NCI-H526 treated with DMSO at 0.1 percent for 48 hours (cell line): ENCODE data around the gene UHRF2.
"Not testable (repeated sequence)": the region's sequence is repeated elsewhere in the genome, so short reads cannot be mapped to it uniquely, and the experiment has no call there.

Experiments used
- DNase-seq: peaks from one replicate; lab custom pipeline; 2025; lab: John Stamatoyannopoulos, UW

UHRF2 gene

DNA sequence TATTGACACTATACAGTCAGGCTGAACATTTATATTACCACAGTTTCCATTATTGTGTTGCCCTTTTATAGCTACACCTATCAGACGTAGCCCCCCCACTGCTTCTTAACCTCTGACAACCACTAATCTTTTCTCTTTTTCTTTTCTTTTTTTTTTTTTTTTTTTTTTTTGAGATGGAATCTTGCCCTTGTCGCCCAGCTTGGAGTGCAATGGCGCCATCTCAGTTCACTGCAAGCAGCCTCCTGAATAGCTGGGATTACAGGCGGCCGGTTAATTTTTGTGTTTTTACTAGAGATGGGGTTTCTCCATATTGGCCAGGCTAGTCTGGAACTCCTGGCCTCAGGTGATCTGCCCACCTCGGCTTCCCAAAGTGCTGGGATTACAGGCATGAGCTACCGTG is 75.4 kb downstream of the UHRF2 start:
- no peak for DNase-seq

DNA sequence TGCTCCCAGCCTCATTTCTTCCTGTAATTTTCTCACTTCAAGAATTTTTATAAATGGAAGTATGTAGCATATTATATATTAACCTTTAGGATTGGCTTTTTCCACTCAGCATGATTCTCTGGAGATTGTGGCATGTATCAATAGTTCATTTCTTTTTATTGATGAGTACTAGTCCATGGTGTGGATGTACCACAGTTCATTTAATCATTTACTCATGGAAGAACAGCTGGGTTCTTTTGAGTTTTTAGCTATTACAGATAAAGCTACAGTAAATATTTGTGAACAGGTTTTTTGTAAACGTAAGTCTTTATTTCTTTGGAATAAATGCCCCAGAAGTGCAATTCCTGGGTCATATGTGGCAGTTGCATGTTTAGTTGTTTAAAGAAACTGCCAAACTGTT is 76.1 kb downstream of the UHRF2 start:
- DNase-seq = no peak

DNA sequence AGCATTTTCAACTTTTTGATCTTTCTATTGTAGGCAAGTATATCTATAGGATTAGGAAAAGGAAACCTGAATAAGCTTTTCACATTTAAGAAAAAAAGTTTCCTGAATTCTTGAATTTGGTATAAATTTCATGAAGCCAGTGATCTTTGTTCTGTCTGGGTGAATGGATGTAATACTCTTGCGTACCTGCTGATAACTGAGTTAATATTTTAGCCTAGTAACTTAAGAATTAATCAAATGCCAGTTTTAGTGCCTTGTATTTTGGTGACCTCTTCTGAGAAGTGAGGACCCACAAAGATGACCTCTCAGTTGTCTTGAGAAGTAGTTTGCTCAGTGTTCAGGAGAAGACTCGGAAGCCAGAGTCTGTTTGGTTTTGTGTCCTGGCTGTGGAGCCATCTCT is 77.9 kb downstream of the UHRF2 start:
- DNase-seq = no peak

DNA sequence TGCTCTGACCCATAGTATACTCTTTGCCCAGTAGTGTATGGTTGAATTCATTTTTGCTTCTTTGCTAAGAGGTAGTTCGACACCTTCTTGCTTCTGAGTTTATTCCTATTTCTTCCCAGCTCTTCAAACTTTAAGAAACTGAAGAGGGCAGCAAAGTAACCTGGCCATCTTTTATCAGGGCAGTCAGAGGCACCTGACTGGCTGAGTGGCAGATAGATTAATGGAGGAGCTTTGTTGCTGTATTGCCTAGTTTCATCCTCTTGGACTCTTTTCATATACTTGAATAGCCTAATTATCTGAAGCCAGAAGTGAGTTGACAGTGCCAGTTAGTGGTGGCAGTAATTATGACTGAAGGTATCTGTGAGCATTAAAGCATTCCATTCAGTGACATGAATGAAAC is 82.5 kb downstream of the UHRF2 start:
- DNase-seq = no peak

DNA sequence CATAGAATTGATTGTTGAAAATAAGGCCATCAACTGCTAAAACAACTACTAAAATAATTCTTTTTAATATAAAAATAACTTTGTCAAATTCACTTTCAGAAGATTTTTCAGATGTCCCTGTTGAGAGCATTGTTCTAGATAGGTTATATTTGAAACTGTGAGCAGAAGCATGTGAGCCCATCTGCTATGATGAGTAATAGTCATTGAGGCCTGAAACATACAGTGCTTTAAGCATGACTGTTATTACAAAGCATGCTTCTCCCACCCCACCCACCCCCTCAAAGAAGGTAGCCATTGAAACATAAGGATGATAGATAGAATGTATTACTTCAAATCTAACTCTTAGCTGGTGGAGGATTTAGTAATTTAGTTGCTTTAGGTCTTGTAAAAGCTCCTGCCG is 86.0 kb downstream of the UHRF2 start:
- DNase-seq = no peak

DNA sequence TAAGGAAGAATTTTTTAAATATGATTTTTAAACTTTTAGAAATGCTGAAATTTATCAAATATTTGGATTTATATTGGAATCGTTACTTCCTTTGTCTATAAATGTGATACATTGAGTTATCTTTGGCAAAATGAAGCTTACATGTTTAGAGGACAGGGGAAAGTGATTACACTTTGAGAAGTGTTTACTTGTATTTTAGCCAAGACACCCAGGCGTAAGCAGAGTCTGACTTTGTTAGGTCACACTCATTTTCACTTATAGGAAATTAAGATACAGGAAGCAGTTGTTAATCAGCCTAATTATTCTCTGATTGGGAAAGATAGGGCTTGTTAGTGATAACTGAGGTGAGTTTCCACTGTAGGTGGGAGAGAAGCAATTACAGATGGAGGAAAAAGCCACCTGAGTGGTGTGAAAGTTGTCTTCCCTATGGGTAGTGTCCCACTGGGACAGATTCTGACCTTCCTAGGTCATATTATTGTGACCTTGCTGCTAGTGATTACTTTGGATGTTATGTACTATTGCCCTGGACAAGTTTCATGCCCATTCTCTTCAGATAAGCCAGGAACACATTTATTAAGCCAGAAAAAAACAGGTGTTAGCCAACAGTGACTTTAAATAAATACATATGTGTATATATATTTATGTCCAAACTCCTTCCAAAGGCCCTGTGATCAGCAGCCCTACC is 88.7 kb downstream of the UHRF2 start:
- DNase-seq = no peak

DNA sequence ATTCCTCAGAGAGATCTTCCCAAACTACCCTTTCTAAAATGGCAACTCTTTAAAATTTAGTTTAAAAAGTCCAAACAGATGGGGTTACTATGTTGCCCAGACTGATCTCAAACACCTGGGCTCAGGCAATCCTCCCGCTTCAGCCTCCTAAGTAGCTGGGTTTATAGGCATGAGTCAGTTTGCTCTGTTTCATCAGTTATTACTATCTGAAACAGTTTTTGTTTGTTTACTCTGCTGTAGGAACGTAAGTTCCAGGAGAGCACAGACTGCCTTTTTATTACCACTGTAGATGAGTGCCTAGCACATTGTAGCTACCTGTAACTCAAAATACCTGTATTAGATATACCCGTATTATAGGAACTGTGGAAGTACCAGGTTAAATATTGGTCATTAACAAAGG is 89.4 kb downstream of the UHRF2 start:
- DNase-seq = no peak

DNA sequence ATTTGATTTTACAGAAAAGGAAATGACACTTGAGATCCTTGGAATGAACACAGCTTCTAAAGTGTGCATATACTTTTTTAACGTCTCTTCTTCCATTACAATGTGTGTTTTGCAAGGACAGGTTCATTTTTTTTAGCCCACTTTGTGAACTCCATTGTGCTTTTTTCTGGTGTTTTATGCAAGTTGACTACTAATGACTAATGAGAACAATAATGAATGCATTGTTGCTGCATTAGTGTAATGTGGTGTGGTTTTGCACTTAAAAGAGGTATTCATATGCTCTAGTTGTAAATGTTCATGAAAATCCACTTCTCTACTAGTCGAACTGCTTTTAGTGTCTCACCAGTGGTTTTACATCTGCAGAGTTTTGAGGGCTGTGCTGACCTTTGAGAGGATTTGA is 93.6 kb downstream of the UHRF2 start:
- DNase-seq = no peak

DNA sequence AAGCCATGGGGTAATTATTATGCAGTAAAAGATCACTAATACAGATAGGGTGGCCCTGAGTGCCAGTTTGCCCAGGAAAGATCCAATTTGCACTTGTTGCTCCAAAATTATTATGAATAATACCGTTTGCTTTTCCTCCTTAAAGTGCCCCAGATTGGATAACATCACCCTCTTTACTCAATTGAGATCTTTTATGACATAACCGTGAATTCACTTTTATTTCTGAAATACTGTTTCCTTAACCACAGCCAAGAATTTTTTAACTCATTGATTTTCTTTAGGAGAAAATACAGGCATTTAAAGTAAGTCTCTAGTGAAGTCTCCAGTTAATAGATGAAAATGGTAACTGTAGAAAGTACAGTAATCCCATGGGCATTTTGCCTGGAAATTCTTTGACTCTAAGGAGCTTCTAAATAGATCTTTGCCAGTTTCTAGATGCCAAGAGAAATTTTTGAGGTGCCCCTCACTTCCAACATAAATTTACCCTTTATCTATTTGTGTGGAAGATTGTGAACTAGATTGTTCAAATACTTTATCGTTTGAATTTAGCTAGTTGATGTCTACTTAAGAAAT is 99.2 kb downstream of the UHRF2 start:
- no peak for DNase-seq

DNA sequence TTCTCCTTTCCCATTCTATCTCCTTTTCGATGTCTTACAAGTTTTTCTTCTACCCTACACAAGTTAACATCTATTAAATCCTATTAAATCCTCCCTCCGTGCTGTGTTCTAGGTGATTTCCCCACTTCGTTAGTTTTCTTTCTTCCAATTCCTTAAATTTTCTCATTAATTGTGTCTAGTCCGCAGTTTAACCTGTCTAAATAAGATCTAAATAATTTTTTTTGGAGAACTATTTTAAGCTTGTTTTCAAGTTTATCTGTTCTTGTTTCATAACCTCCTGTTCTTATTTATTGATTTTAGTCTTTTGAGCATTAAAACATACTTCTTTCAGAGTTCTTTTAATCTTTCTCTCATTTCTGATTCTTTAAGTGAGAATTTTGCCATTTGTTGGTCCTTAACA is 109.3 kb downstream of the UHRF2 start:
- no peak for DNase-seq

DNA sequence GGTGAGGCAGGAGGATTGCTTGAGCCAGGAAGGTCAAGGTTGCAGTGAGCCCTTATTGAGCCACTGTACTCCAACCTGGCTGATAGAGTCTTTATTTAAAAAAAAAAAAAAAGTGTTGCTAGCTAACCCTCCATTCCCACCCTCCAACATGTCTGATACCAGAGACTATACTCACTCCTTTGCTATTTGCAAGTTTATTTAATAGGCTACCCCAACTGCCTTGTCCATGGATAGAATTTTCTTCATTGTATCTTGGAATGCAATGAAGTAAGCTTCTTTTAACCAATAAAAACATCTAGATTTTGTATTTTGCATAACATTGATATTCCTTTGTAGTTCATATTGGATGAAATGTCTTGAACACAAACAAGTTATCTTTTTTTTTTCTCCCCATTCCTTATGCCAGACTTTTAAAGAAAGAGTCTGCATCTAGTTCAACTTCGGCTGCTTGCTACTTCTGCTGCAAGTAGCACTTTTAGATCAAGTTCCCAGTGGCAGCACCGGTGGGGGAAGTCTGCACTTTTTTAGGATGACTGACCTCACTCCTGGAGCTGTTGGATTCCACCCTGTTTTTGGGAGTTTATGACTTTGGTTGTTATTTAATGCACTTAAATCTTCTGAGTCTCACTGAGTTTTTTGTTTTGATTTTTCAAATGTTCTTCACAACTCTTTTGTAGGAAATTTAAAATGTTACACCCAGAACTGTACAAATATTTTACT is 112.5 kb downstream of the UHRF2 start:
- DNase-seq = no peak

DNA sequence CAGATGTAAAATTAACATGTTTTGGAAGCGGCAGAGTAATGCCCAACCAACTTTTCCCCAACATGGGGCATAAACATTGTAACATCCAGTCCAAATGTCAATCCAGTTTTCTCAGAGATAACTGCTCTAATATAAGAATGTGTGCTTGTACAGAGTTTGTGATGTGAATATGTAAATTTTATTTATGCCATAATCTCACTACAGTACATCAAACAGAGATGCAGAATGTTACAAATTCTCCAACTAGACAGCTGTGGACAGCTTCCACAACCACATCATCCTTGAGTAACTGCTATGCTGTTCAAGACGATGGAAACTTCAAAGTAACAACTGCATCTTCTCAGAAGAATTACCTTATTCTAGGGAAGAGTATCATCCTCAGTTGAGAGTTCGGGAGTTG is 122.6 kb downstream of the UHRF2 start:
- no peak for DNase-seq

DNA sequence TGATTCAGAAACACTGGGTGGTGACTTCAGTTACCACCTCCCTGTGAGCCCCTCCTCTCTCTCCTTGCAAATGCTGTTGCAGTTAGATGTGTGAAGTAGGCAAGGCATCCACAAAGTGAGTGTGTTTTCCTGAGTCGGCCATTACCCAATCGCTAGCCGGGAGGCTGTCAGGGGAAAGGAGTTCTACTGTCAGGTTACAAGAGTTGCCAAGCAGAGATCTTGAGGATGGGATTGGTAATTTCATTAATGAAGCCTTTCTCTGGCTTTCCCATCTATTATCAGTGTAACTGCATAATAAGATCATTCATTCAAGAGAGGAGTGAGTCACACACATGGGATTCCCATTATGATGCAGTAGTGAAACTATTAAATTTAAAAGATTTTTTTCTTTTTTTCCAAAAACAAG is 125.7 kb downstream of the UHRF2 start:
- DNase-seq = no peak

DNA sequence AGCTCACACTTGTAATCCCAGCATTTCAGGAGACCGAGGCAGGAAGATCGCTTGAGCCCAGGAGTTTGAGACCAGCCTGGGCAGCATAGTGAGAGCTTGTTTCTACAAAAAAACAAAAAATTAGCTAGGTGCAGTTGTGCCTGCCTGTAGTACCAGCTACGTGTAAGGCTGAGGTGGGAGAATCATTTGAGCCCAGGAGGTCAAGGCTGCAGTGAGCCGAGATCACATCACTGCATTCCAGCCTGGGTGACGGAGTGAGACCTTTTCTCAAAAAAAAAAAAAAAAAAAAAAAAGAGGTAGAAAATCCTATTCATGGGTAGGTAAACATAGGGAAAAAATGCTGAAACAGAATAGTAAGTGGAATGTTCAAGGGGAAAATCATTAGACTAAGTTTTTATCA is 129.6 kb downstream of the UHRF2 start:
- DNase-seq = not testable (repeated sequence)

DNA sequence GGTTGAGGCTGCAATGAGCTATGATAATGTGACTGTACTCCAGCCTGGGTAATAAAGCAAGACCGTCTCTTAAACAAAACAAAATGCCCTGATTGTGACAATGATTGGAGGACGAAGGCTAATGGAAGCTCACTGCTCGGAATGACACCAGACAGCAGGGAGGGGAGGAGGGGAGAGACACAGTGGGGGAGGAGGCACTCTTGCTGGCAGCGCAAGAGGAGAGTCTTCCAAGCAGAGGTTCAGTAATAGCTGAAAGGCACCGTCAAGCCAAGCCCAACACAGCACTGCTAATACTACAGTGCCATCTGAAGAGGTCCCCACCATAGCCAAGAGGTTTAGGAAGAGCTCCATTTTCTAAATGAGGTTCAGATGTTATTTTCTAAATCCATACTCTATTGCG is 130.2 kb downstream of the UHRF2 start:
- no peak for DNase-seq

DNA sequence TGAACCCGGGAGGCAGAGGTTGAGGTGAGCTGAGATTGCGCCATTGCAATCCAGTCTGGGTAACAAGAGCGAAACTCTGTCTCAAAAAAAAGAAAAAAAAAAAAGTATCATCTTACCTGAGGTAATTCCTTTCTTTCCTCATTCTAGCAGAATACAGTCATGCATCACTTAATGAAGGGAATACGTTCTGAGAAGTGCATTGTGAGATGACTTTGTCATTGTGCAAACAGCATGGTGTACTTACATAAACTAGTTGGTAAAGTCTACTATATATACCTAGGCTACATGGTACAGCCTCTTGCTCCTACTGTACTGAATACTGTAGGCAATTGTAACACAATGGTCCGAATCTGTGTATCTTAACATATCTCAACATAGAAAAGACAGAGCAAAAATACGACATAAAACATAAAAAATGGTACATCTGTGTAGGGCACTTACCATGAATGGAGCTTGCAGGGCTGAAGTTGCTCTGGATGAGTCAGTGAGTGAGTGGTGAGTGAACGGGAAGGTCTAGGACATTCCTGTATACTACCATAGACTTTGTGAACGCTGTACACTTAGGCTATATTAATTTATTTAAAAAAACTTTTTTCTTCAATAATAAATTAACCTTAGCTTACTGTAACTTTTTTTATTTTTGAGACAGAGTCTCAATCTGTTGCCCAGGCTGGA is 132.2 kb downstream of the UHRF2 start:
- DNase-seq = no peak

DNA sequence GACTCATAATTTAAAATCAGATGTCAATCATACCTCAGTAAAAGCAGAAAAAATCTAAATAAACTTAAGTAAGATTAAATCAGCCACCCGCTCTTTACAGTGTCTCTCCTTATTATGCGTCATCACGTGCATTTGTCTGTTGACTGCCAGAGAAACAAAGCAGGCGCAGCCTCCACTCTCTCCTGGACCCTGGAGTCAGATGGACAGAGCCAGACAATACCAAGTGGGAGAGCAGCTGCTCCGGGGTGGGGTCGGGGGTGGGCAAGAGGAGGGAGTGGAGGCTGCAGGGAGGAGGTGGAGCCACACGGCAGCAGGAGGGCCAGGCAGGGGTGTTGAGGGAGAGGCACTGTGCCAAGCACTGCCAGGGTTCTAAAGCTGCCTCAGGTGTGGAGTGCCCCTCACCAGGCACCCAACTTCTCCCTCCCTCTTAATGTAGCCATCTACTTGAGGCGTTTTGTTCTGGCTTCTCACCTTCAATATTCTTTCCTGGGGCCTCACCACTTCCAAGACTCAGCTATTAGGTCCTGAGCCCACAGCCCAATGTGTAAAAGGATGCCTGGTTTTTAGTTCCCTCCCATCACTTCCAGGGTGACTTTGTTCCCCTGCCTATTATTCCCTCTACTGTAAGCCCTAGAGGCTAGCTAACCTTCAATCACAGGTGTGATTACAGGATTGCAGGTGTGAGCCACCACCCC is 136.3 kb downstream of the UHRF2 start:
- no peak for DNase-seq

DNA sequence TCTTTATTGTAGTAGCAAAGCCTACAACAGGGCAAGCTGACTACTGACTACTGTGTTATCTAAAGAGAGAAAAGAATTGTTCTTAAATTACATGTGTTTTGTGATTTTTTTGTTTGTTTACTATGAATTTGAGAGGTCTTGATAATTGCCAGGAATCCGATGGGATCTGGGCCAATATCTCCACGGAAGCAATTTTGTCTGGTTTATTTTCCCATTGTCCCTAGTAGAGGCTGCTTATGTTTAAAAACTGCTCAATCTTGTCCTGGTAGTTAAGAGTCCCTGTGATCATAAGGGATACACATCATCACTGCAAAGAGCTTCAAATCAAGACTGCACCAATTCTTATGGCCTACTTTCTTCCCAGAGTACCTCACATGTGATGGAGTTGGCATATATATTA is 138.1 kb downstream of the UHRF2 start:
- no peak for DNase-seq

DNA sequence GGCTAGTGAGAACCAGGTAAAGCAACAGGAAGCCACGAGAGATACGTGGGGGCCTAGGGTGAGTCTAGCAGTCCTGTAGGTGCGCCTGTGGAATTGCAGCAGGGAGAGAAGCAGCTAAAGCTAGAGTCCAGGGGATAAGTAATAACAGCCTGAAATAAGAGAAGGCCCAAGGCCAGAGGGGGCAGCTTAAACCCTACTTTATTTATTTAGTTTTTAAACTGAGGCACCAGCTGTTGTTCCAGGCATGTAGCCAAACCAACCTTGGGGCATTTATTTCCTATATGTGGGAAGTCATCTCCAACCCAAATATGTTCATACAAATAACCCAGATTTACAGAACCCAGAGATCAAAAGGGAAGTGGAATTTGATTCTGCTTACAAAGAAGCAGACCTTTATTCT is 139.0 kb downstream of the UHRF2 start:
- DNase-seq = no peak

DNA sequence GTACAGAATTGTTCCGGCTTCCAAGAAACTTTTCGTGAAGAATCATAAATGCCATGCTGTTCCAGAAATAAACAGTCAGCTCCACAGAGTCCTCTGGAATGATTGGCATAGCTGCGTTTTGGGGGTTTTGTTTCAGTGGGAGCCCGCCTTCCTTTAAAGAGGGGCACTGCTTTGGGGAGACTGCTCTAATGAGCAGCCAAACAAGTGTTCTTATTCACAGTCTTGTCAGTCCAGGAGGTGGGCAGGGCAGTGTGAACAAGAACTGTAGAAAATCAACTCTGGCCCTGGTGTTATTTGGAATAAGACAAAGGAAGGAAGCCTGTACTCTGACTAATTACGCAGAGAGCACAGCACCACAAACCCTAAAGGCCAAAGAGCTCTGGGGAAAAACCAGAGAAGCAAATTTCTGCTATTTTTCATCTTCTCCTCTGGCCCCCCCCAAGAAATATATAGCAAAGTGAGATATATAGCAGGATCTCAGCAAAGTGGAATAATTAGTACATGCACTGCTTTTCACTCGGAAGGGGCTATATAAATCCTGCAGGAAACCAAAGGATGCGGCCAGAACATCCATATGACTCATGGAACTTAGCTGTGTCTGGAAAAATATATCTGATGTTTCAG is 139.6 kb downstream of the UHRF2 start:
- DNase-seq = no peak

DNA sequence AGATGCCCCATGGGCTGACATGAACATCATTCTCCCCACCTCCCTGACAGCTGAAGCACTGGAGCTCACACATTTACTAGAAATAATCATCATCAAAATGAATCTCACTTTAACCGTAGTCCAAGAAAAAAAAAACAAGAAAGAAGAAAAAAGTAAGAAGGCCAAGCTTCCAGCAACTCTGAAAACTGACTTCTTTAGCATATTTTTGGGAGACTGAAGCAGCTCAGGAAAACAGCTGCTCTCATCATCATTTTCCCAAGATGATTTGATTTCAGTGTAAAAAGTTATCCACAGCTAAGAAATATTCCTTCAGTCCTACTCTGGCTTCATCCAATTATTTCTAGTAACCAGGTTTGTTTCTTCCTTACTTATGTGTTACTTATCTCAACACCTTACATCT is 140.9 kb downstream of the UHRF2 start:
- no peak for DNase-seq
